Measurements from ENCODE around the gene LRRC61. TPM values are rescaled to one million over a fixed set of nuclear protein-coding genes. Genes with fewer than 3 reads are reported as not detected.

Gene LRRC61
- total RNA-seq, 1 experiment from 2014 or later: 48.1 TPM

DNA sequence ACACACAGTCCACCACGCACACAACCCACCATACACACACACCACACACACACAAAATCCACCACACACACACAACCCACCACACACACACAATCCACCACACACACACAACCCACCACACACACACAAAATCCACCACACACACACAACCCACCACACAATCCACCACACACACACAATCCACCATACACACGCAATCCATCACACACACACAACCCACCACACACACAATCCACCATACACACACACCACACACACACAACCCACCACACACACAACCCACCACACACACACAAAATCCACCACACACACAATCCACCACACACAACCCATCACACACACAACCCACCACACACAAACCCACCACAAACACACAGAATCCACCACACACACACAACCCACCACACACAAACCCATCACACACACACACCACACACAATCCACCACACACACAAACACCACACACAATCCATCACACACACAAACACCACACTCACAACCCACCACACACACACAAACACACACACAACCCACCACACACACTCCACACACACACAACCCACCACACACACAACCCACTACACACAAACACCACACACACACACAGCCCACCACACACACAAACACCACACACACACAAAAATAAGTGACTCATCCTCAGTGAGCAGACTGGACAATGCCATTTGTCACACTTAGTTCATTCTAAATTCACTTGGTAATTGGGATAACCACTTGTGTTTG, 36.6 kb downstream of the LRRC61 start:
- POLR2A ChIA-PET (ENCODE audit: low non-redundant PET): no interaction called here
- no peaks in the 10 kb centered on the region for H3K27me3 ChIP-seq (replicated peaks; ENCODE audit: insufficient read depth, low read depth, low read length, poor library complexity)
- CTCF ChIA-PET: no interaction called here

GRCh38 chr7:150360363-150361058, 37.4 kb downstream of the LRRC61 start:
- no peaks in the 10 kb centered on the region for H3K36me3 ChIP-seq (ENCODE audit: insufficient read depth, low read length, poor library complexity, severe bottlenecking)
- intact Hi-C loops (cut with micrococcal nuclease; ENCODE audit: unreplicated experiment): loop anchor here (1.0 kb wide), 1 partner anchor 32 kb away; no protein-coding TSS in a partner anchor
- H3K27me3 ChIP-seq (replicated peaks; ENCODE audit: insufficient read depth, low read depth, low read length, poor library complexity): no peaks in the 10 kb centered on the region
- CTCF ChIA-PET: no interaction called here
- peaks cover 41% of the 10 kb centered on the region for H3K4me1 ChIP-seq (ENCODE audit: insufficient read depth, low read length, poor library complexity, severe bottlenecking)
- no peak for TF ChIP-seq CTCF (conservative IDR thresholded peaks at IDR 0.05; ENCODE audit: low read depth, low read length)
- no peak overlapping the region for H3K4me3 ChIP-seq (ENCODE audit: low read depth, low read length, poor library complexity, severe bottlenecking)
- H3K9me3 ChIP-seq (ENCODE audit: low read depth, low read length, poor library complexity, severe bottlenecking): no peaks in the 10 kb centered on the region
- no peak overlapping the region for H3K27ac ChIP-seq (ENCODE audit: low read depth, low read length, poor library complexity, severe bottlenecking)
- BruUV-seq (replicated peaks): no TSS peak
- DNase-seq (ENCODE audit: low spot score): no peak
- POLR2A ChIA-PET (ENCODE audit: low non-redundant PET): no interaction called here

More for the DNA sequence above, 36.6 kb downstream of the LRRC61 start:
- Histone ChIP-seq H3K4me3 (ENCODE audit: low read depth, low read length, poor library complexity, severe bottlenecking) (no peak overlapping the region), H3K36me3 (ENCODE audit: insufficient read depth, low read length, poor library complexity, severe bottlenecking) (no peaks in the 10 kb centered on the region), H3K9me3 (ENCODE audit: low read depth, low read length, poor library complexity, severe bottlenecking) (no peaks in the 10 kb centered on the region), H3K27ac (ENCODE audit: low read depth, low read length, poor library complexity, severe bottlenecking) (no peak overlapping the region), H3K4me1 (ENCODE audit: insufficient read depth, low read length, poor library complexity, severe bottlenecking) (peaks cover 41% of the 10 kb centered on the region)
- no TSS peak for BruUV-seq (replicated peaks)
- DNase-seq (ENCODE audit: low spot score): no peak
- TF ChIP-seq CTCF (conservative IDR thresholded peaks at IDR 0.05; ENCODE audit: low read depth, low read length): no peak
- no peak for TF ChIP-seq EZH2 (IDR thresholded peaks at IDR 0.05; ENCODE audit: borderline replicate concordance, low read depth, low read length, poor library complexity, severe bottlenecking)
- intact Hi-C loops (cut with micrococcal nuclease; ENCODE audit: unreplicated experiment): loop anchor here (1.0 to 5.0 kb wide), 2 partner anchors 31 to 63 kb away; no protein-coding TSS in a partner anchor

- DNase-seq (ENCODE audit: low spot score): no peak
- ChIA-PET CTCF (interaction anchor here (0.7 kb wide), 1 partner anchor 15 kb away, joined by 3 read pairs; no protein-coding TSS in a partner anchor), POLR2A (ENCODE audit: low non-redundant PET) (no interaction called here)
- Histone ChIP-seq H3K9me3 (ENCODE audit: low read depth, low read length, poor library complexity, severe bottlenecking) (no peaks in the 10 kb centered on the region), H3K4me3 (ENCODE audit: low read depth, low read length, poor library complexity, severe bottlenecking) (no peak overlapping the region), H3K27ac (ENCODE audit: low read depth, low read length, poor library complexity, severe bottlenecking) (no peak overlapping the region), H3K27me3 (replicated peaks; ENCODE audit: insufficient read depth, low read depth, low read length, poor library complexity) (no peaks in the 10 kb centered on the region), H3K36me3 (ENCODE audit: insufficient read depth, low read length, poor library complexity, severe bottlenecking) (no peaks in the 10 kb centered on the region), H3K4me1 (ENCODE audit: insufficient read depth, low read length, poor library complexity, severe bottlenecking) (peaks cover 41% of the 10 kb centered on the region)
- BruUV-seq (replicated peaks): no TSS peak
- intact Hi-C loops (cut with micrococcal nuclease; ENCODE audit: unreplicated experiment): no loop called here
- TF ChIP-seq CTCF (conservative IDR thresholded peaks at IDR 0.05; ENCODE audit: low read depth, low read length): no peak
- no peak for TF ChIP-seq EZH2 (IDR thresholded peaks at IDR 0.05; ENCODE audit: borderline replicate concordance, low read depth, low read length, poor library complexity, severe bottlenecking)
These were observed 38.2 kb downstream of the LRRC61 start for GRCh38 chr7:150361402-150361801.
